ENCODE data around the gene CCDC102A.
"Not testable (repeated sequence)": the region's sequence is repeated elsewhere in the genome, so short reads cannot be mapped to it uniquely, and the experiment has no call there.

Gene CCDC102A

GRCh38 chr16:57570301-57571070 lies 34.1 kb upstream of the CCDC102A start:
- H3K9ac ChIP-seq (ENCODE audit: insufficient read length, low read depth): no peak overlapping the region
- peaks cover 5% of the 10 kb centered on the region; the same call in 1 of the 2 replicates for H3K9me3 ChIP-seq (ENCODE audit: insufficient read depth, low read length)
- no peaks in the 10 kb centered on the region for H3K4me1 ChIP-seq (ENCODE audit: insufficient read depth, insufficient read length)
- TF ChIP-seq SUZ12 (IDR thresholded peaks at IDR 0.05; ENCODE audit: extremely low read depth, insufficient read depth, insufficient read length): no peak
- no peak for TF ChIP-seq YY1 (IDR thresholded peaks at IDR 0.05; ENCODE audit: insufficient read depth, insufficient read length)
- TF ChIP-seq ZNF274 (IDR thresholded peaks at IDR 0.05; ENCODE audit: low read depth, low read length): no peak
- no peak for DNase-seq (ENCODE audit: low read depth, low spot score)
- no peak overlapping the region for H3K4me3 ChIP-seq (ENCODE audit: insufficient read length, low read depth)
- peaks cover 13% of the 10 kb centered on the region for H3K36me3 ChIP-seq (ENCODE audit: insufficient read depth, insufficient read length, low read length)
- no peaks in the 10 kb centered on the region for H3K27me3 ChIP-seq (ENCODE audit: insufficient read depth, insufficient read length)

- H3K27me3 ChIP-seq (ENCODE audit: insufficient read depth, insufficient read length): no peaks in the 10 kb centered on the region
- no peak for DNase-seq (ENCODE audit: low read depth, low spot score)
- H3K9me3 ChIP-seq (ENCODE audit: insufficient read depth, low read length): peaks cover 5% of the 10 kb centered on the region; the same call in 1 of the 2 replicates
- TF ChIP-seq SUZ12 (IDR thresholded peaks at IDR 0.05; ENCODE audit: extremely low read depth, insufficient read depth, insufficient read length) (no peak), ZNF274 (IDR thresholded peaks at IDR 0.05; ENCODE audit: low read depth, low read length) (no peak), YY1 (IDR thresholded peaks at IDR 0.05; ENCODE audit: insufficient read depth, insufficient read length) (no peak)
- peaks cover 2% of the 10 kb centered on the region for H3K4me1 ChIP-seq (ENCODE audit: insufficient read depth, insufficient read length)
- H3K36me3 ChIP-seq (ENCODE audit: insufficient read depth, insufficient read length, low read length): peaks cover 13% of the 10 kb centered on the region
- H3K9ac ChIP-seq (ENCODE audit: insufficient read length, low read depth): no peak overlapping the region
- no peak overlapping the region for H3K4me3 ChIP-seq (ENCODE audit: insufficient read length, low read depth)
Measured at GRCh38 chr16:57569306-57569946, 33.1 kb upstream of the CCDC102A start.

GRCh38 chr16:57568772-57569171 lies 32.4 kb upstream of the CCDC102A start:
- H3K9ac ChIP-seq (ENCODE audit: insufficient read length, low read depth); H3K4me3 ChIP-seq (ENCODE audit: insufficient read length, low read depth); H3K27me3 ChIP-seq (ENCODE audit: insufficient read depth, insufficient read length); DNase-seq (ENCODE audit: low read depth, low spot score); H3K9me3 ChIP-seq (ENCODE audit: insufficient read depth, low read length); H3K4me1 ChIP-seq (ENCODE audit: insufficient read depth, insufficient read length): not testable (repeated sequence)
- H3K36me3 ChIP-seq (ENCODE audit: insufficient read depth, insufficient read length, low read length): peaks cover 13% of the 10 kb centered on the region

GRCh38 chr16:57568173-57568678 lies 31.9 kb upstream of the CCDC102A start:
- Histone ChIP-seq H3K4me1 (ENCODE audit: insufficient read depth, insufficient read length) (peaks cover 7% of the 10 kb centered on the region), H3K4me3 (ENCODE audit: insufficient read length, low read depth) (no peak overlapping the region), H3K36me3 (ENCODE audit: insufficient read depth, insufficient read length, low read length) (peaks cover 13% of the 10 kb centered on the region)

GRCh38 chr16:57567691-57568090 lies 31.3 kb upstream of the CCDC102A start:
- Histone ChIP-seq H3K4me3 (ENCODE audit: insufficient read length, low read depth) (no peak overlapping the region), H3K4me1 (ENCODE audit: insufficient read depth, insufficient read length) (peaks cover 10% of the 10 kb centered on the region), H3K9ac (ENCODE audit: insufficient read length, low read depth) (no peak overlapping the region), H3K36me3 (ENCODE audit: insufficient read depth, insufficient read length, low read length) (peaks cover 13% of the 10 kb centered on the region), H3K9me3 (ENCODE audit: insufficient read depth, low read length) (peaks cover 5% of the 10 kb centered on the region; the same call in 1 of the 2 replicates), H3K27me3 (ENCODE audit: insufficient read depth, insufficient read length) (no peaks in the 10 kb centered on the region)
- TF ChIP-seq SUZ12 (IDR thresholded peaks at IDR 0.05; ENCODE audit: extremely low read depth, insufficient read depth, insufficient read length) (no peak), ZNF274 (IDR thresholded peaks at IDR 0.05; ENCODE audit: low read depth, low read length) (no peak), YY1 (IDR thresholded peaks at IDR 0.05; ENCODE audit: insufficient read depth, insufficient read length) (no peak)
- DNase-seq (ENCODE audit: low read depth, low spot score): no peak

More at GRCh38 chr16:57568173-57568678, 31.9 kb upstream of the CCDC102A start:
- H3K9ac ChIP-seq (ENCODE audit: insufficient read length, low read depth): no peak overlapping the region
- TF ChIP-seq SUZ12 (IDR thresholded peaks at IDR 0.05; ENCODE audit: extremely low read depth, insufficient read depth, insufficient read length): no peak
- no peak for TF ChIP-seq YY1 (IDR thresholded peaks at IDR 0.05; ENCODE audit: insufficient read depth, insufficient read length)
- TF ChIP-seq ZNF274 (IDR thresholded peaks at IDR 0.05; ENCODE audit: low read depth, low read length): no peak
- no peaks in the 10 kb centered on the region for H3K27me3 ChIP-seq (ENCODE audit: insufficient read depth, insufficient read length)
- H3K9me3 ChIP-seq (ENCODE audit: insufficient read depth, low read length): peaks cover 5% of the 10 kb centered on the region; the same call in 1 of the 2 replicates
- DNase-seq (ENCODE audit: low read depth, low spot score): no peak

- TF ChIP-seq SUZ12 (IDR thresholded peaks at IDR 0.05; ENCODE audit: extremely low read depth, insufficient read depth, insufficient read length) (no peak), YY1 (IDR thresholded peaks at IDR 0.05; ENCODE audit: insufficient read depth, insufficient read length) (no peak), ZNF274 (IDR thresholded peaks at IDR 0.05; ENCODE audit: low read depth, low read length) (no peak)
- peaks cover 10% of the 10 kb centered on the region for H3K4me1 ChIP-seq (ENCODE audit: insufficient read depth, insufficient read length)
- H3K4me3 ChIP-seq (ENCODE audit: insufficient read length, low read depth): no peak overlapping the region
- H3K36me3 ChIP-seq (ENCODE audit: insufficient read depth, insufficient read length, low read length): peaks cover 13% of the 10 kb centered on the region
- peaks cover 17% of the 10 kb centered on the region; the same call in 1 of the 2 replicates for H3K9me3 ChIP-seq (ENCODE audit: insufficient read depth, low read length)
- DNase-seq (ENCODE audit: low read depth, low spot score): no peak
- no peak overlapping the region for H3K9ac ChIP-seq (ENCODE audit: insufficient read length, low read depth)
- no peaks in the 10 kb centered on the region for H3K27me3 ChIP-seq (ENCODE audit: insufficient read depth, insufficient read length)
Measured at GRCh38 chr16:57566436-57566835, 30.1 kb upstream of the CCDC102A start.

GRCh38 chr16:57565461-57565860 lies 29.1 kb upstream of the CCDC102A start:
- peaks cover 13% of the 10 kb centered on the region for H3K36me3 ChIP-seq (ENCODE audit: insufficient read depth, insufficient read length, low read length)
- H3K27me3 ChIP-seq (ENCODE audit: insufficient read depth, insufficient read length): no peaks in the 10 kb centered on the region
- H3K4me3 ChIP-seq (ENCODE audit: insufficient read length, low read depth): no peak overlapping the region
- peaks cover 17% of the 10 kb centered on the region; the same call in 1 of the 2 replicates for H3K9me3 ChIP-seq (ENCODE audit: insufficient read depth, low read length)
- H3K9ac ChIP-seq (ENCODE audit: insufficient read length, low read depth): no peak overlapping the region
- peaks cover 10% of the 10 kb centered on the region for H3K4me1 ChIP-seq (ENCODE audit: insufficient read depth, insufficient read length)
- TF ChIP-seq SUZ12 (IDR thresholded peaks at IDR 0.05; ENCODE audit: extremely low read depth, insufficient read depth, insufficient read length): no peak
- DNase-seq (ENCODE audit: low read depth, low spot score): no peak

Data from NT2/D1 (cell line).